Osteoblast (primary cell): ENCODE results near the gene LRBA. TPM values are rescaled to one million over a fixed set of nuclear protein-coding genes. Genes with fewer than 3 reads are reported as not detected.

Experiments
- DNase-seq: peaks from one replicate; pipeline ENCODE4 v3.0.0; 2011; ENCODE audit warnings: low spot score, mixed read lengths; ENCODE audit not compliant: insufficient read length; ENCODE audit errors: missing footprints
- H2AFZ ChIP-seq: 2 replicates; pipeline ENCODE4 v1.6.0; 2011; ENCODE audit warnings: mild to moderate bottlenecking, low read length
- H3K27ac ChIP-seq: 2 replicates; pipeline ENCODE4 v1.5.1; 2011; ENCODE audit warnings: mild to moderate bottlenecking, low read depth, low read length, moderate library complexity
- H3K27me3 ChIP-seq: 2 replicates; pipeline ENCODE4 v1.6.0; 2012; ENCODE audit warnings: mild to moderate bottlenecking, control low read depth, inconsistent platforms, low read length, moderate library complexity; ENCODE audit not compliant: insufficient read depth
- H3K36me3 ChIP-seq: 2 replicates; pipeline ENCODE4 v1.5.1; 2011; ENCODE audit warnings: mild to moderate bottlenecking, low read length, control low read depth, moderate library complexity; ENCODE audit not compliant: insufficient read depth
- H3K4me1 ChIP-seq: 2 replicates; pipeline ENCODE4 v1.5.1; 2011; ENCODE audit warnings: mild to moderate bottlenecking, low read length, control low read depth, moderate library complexity; ENCODE audit not compliant: insufficient read depth
- H3K4me2 ChIP-seq: 2 replicates; pipeline ENCODE4 v1.6.0; 2011; ENCODE audit warnings: mild to moderate bottlenecking, low read length; ENCODE audit not compliant: insufficient read depth
- H3K4me3 ChIP-seq: fragments of 200-600 bp; sonication (generic); 3 replicates; pipeline ENCODE4 v1.5.1; 2012; ENCODE audit warnings: mild to moderate bottlenecking, low read length, inconsistent platforms; ENCODE audit not compliant: insufficient read depth
- H3K79me2 ChIP-seq: 2 replicates; pipeline ENCODE4 v1.6.0; 2012; ENCODE audit warnings: mild to moderate bottlenecking, low read length, control low read depth, inconsistent platforms; ENCODE audit not compliant: insufficient read depth
- H3K9me3 ChIP-seq: 2 replicates; pipeline ENCODE4 v1.5.1; 2011; ENCODE audit warnings: low read depth, low read length, control low read depth
- H4K20me1 ChIP-seq: 2 replicates; pipeline ENCODE4 v1.6.0; 2012; ENCODE audit warnings: mild to moderate bottlenecking, low read length, control low read depth; ENCODE audit not compliant: insufficient read depth
- total RNA-seq: library from RNA; depleted of rRNA; stranded (reverse); fragments of >200 nt; gene quantifications from 2 replicates; pipeline ENCODE4 v1.2.3, GENCODE V29; 2012
- TF ChIP-seq, protein P1 (sequence below): IDR thresholded peaks from 2 replicates; pipeline ENCODE4 v1.5.1; 2011; ENCODE audit warnings: mild to moderate bottlenecking, low read depth, low read length, moderate library complexity; ENCODE audit errors: extremely low read depth

The LRBA gene
- total RNA-seq, 1 donor, result 67.3 TPM

DNA sequence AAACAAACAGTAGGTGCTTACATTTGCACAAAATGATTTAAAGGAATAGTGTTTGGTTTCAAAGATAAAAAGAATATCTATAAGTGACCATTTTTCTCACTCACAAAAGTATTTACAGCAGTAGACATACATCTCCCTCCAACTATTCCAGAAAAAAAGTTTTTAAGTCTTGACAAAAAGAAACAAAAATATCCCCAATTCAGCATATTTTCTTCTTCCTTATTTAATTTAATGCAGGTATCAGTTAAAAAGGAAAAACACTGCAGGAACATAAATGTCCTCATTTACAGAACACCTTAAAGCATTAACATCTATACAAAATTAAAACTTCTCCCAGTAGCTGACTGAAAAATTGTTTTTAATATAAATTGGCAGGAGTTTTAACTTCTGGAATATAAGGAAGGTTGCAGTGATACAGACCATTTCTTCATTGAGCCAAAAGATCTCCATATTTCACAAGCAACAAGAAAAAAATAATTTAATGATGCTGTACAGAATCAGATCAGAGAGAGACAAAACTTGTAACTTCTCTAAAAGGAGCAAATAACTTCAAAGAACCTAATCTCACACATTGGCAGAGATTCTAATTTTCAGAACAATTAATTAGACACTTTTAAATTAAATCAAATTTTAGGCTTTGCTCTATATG is 428.8 kb downstream of the LRBA start:
- H4K20me1 ChIP-seq, result no peaks in the 10 kb centered on the region
- TF ChIP-seq, protein P1, sequence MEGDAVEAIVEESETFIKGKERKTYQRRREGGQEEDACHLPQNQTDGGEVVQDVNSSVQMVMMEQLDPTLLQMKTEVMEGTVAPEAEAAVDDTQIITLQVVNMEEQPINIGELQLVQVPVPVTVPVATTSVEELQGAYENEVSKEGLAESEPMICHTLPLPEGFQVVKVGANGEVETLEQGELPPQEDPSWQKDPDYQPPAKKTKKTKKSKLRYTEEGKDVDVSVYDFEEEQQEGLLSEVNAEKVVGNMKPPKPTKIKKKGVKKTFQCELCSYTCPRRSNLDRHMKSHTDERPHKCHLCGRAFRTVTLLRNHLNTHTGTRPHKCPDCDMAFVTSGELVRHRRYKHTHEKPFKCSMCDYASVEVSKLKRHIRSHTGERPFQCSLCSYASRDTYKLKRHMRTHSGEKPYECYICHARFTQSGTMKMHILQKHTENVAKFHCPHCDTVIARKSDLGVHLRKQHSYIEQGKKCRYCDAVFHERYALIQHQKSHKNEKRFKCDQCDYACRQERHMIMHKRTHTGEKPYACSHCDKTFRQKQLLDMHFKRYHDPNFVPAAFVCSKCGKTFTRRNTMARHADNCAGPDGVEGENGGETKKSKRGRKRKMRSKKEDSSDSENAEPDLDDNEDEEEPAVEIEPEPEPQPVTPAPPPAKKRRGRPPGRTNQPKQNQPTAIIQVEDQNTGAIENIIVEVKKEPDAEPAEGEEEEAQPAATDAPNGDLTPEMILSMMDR, result no peak
- H2AFZ ChIP-seq, result no peak overlapping the region
- H3K27me3 ChIP-seq, result no peaks in the 10 kb centered on the region
- H3K27ac ChIP-seq, result peak overlapping the region; percentile 34
- H3K4me2 ChIP-seq, result peak overlapping the region; percentile 77
- H3K79me2 ChIP-seq, result peaks cover 85% of the 10 kb centered on the region
- no peaks in the 10 kb centered on the region for H3K9me3 ChIP-seq
- H3K4me1 ChIP-seq, result peaks cover 6% of the 10 kb centered on the region
- H3K4me3 ChIP-seq, result peak overlapping the region; percentile 84
- DNase-seq, result no peak
- peaks cover 3% of the 10 kb centered on the region for H3K36me3 ChIP-seq

DNA sequence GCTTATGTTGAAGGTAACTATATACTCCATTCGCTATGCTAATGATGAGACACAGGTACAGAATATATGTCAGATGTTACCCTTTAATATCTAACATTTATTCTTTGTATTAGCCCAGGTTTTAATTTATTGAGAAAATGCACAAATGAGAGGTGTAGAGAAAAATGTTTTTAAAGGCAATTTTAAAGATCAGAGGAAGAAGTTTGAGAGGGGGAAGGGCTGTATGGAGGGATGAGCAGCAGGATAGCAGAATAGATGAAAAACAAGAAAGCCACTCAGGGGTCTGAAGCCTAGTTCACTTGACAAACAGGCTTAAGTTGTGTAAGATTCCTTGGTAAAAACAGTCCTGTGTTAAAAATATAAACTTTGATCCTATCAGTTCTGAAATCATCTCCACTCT is 429.5 kb downstream of the LRBA start:
- H3K27me3 ChIP-seq, result no peaks in the 10 kb centered on the region
- H3K79me2 ChIP-seq, result peaks cover 87% of the 10 kb centered on the region
- no peaks in the 10 kb centered on the region for H3K4me1 ChIP-seq
- H3K9me3 ChIP-seq, result no peaks in the 10 kb centered on the region
- no peak for DNase-seq
- no peak overlapping the region for H3K27ac ChIP-seq
- H3K4me3 ChIP-seq, result peak overlapping the region; percentile 84
- TF ChIP-seq, protein P1, result no peak
- no peaks in the 10 kb centered on the region for H4K20me1 ChIP-seq
- peaks cover 3% of the 10 kb centered on the region for H3K36me3 ChIP-seq
- peak overlapping the region; percentile 77 for H3K4me2 ChIP-seq
- H2AFZ ChIP-seq, result no peak overlapping the region

DNA sequence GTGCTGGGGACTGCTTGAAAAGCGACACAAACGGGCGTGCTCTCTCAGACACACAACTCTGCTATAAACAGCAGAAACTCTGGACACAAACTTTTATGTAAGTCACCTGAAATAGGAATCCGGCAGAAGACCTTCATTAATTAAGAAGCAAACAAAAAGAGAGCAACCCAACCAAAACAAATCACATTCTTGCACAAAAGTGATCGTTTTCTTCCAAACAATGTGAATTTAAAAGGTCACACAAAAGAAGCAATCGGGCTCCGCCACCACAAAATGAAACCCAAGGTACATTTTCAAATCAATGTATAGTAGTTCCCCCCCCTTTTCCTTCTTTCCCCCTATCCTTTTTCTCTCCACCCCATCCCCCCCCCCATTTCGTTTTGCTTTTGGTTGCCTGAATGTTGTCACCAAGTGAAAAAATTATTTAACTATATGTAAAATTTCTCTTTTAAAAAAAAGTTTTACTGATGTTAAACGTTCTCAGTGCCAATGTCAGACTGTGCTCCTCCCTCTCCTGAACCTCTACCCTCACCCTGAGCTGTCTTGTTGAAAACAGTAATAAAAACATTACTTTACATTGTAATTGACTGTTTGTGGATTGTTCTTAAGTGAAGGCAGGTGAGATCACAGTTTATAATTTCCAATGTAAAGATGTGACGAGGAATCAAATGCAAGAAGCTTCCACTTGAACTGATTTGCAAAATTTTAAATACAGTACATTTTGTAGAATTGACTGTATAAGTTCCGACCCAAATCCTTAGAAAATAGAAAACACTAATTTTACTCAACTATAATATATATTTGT is 430.8 kb downstream of the LRBA start:
- peak overlapping the region; percentile 53 for H3K27ac ChIP-seq
- H3K4me2 ChIP-seq, result peak overlapping the region; percentile 77
- H3K4me3 ChIP-seq, result peak overlapping the region; percentile 84
- H3K9me3 ChIP-seq, result no peaks in the 10 kb centered on the region
- H3K4me1 ChIP-seq, result peaks cover 1% of the 10 kb centered on the region
- peaks cover 3% of the 10 kb centered on the region for H3K36me3 ChIP-seq
- TF ChIP-seq, protein P1, result no peak
- no peaks in the 10 kb centered on the region for H4K20me1 ChIP-seq
- H2AFZ ChIP-seq, result peak overlapping the region; percentile 79
- H3K27me3 ChIP-seq, result no peaks in the 10 kb centered on the region
- peaks cover 91% of the 10 kb centered on the region for H3K79me2 ChIP-seq
- DNase-seq, result no peak
